Adrenal gland (tissue), 12 donors: Measurements from ENCODE around the gene AADACL4. TPM values are rescaled to one million over a fixed set of nuclear protein-coding genes. Genes with fewer than 3 reads are reported as not detected.
"Not testable (repeated sequence)": the region's sequence is repeated elsewhere in the genome, so short reads cannot be mapped to it uniquely, and the experiment has no call there.

Experiments
- DNase-seq, 7 donors: peaks; one replicate each; pipeline ENCODE4 v3.0.0-alpha.2; 2019 to 2020
- H3K27ac ChIP-seq, 5 donors: fragments of 200-600 bp; sonication (generic) in 4 of 5; 1 replicate in 3 of 5; 2 replicates in 2 of 5; pipeline versions ENCODE4 v1.5.1 to v1.8.0; 2016 to 2020; ENCODE audit warnings: mild to moderate bottlenecking in 1 of 5
- H3K27me3 ChIP-seq: fragments of 200-600 bp; 2 replicates; pipeline ENCODE4 v1.8.0; 2021
- H3K36me3 ChIP-seq, 2 donors: fragments of 200-600 bp; replicated peaks in 1 of 2; 1 replicate in 1 of 2; 2 replicates in 1 of 2; pipeline versions ENCODE4 v1.5.1 to v1.8.0; 2018 to 2022
- H3K4me1 ChIP-seq, 2 donors: fragments of 200-600 bp; replicated peaks in 1 of 2; 1 replicate in 1 of 2; 2 replicates in 1 of 2; pipeline versions ENCODE4 v1.5.1 to v1.8.0; 2018 to 2021
- H3K4me3 ChIP-seq, 4 donors: fragments of 200-600 bp; sonication (generic) in 3 of 4; one replicate each; pipeline ENCODE4 v1.5.1; 2016 to 2018
- H3K9me3 ChIP-seq, 3 donors: fragments of 200-600 bp; sonication (generic) in 1 of 3; replicated peaks in 1 of 3; 1 replicate in 2 of 3; 2 replicates in 1 of 3; pipeline versions ENCODE4 v1.5.1 to v1.8.0; 2016 to 2021
- POLR2A ChIP-seq, 2 donors: fragments of 450-650 bp; IDR thresholded peaks; one replicate each; pipeline ENCODE4 v1.6.1; 2017; ENCODE audit warnings: antibody characterized with exemption in 2 of 2, mild to moderate bottlenecking in 2 of 2, moderate library complexity in 1 of 2
- WGBS, 4 donors: extraction: QIAGEN DNeasy Blood & Tissue Kit in 2 of 4; methylation state at CpG; one replicate each; pipeline versions ENCODE4 v1.1.5 to v1.1.7; 2013 to 2017; 5-methylcytosine and 5-hydroxymethylcytosine counted together
- intact Hi-C, 2 donors: fragments of 100-400 bp; cut with DNase I; formaldehyde crosslinking; loops; one replicate each; pipeline versions ENCODE4 v1.14.1 to v1.15.0; 2022 to 2023
- polyA plus RNA-seq, 3 donors: library from polyadenylated mRNA; stranded (reverse); fragments of 200-250 nt in 2 of 3; fragments of 350-450 nt in 1 of 3; fragmentation: Illumina TruSeq in 1 of 3; extraction: RNeasy Lipid Tissue Mini Kit (QIAGEN cat#74804) in 1 of 3; gene quantifications; one replicate each; pipeline ENCODE4 v1.2.3, GENCODE V29; 2013 to 2014
- small RNA-seq, 2 donors: library from RNA; depleted of rRNA; stranded (forward); fragments of <200 nt; gene quantifications; one replicate each; pipeline ENCODE3, GENCODE V24; 2016
- total RNA-seq, 9 donors: library from RNA; depleted of rRNA in 4 of 9; stranded (reverse); fragments of >200 nt in 4 of 9; fragments of 120-200 nt in 1 of 9; fragmentation: NEBNext Ultra II Directional in 1 of 9; extraction: Animal tissue kit (Norgen Biotek cat#: 25700) in 1 of 9; gene quantifications; one replicate each; pipeline versions ENCODE4 v1.1.0 to v1.2.4, GENCODE V29; 2013 to 2023
- TF ChIP-seq, protein P1 (sequence below), 6 experiments: fragments of 450-650 bp in 4 of 6; fragments of 200-600 bp in 2 of 6; sonication (generic) in 1 of 6; IDR thresholded peaks; 1 replicate in 5 of 6; 2 replicates in 1 of 6; pipeline versions ENCODE4 v1.5.1 to v1.8.0; 2016 to 2021; ENCODE audit warnings: antibody characterized with exemption in 6 of 6, mild to moderate bottlenecking in 2 of 6, moderate library complexity in 1 of 6
- donor health status: healthy with polysubstance abuse.
- donor health status: Bipolar disorder and iron deficiency.
- donor health status: DM: yes; HTN: yes; CAD: no.
- donor health status: DM: no; HTN: no; CAD: no.
- donor health status: DM: no; HTN: no; CAD: no.
- donor health status: DM: yes; HTN: yes; CAD: no.

Gene AADACL4
- total and polyA plus RNA-seq, 12 donors: 0.06 to 0.16 (median 0.10) TPM; not detected in 9

DNA sequence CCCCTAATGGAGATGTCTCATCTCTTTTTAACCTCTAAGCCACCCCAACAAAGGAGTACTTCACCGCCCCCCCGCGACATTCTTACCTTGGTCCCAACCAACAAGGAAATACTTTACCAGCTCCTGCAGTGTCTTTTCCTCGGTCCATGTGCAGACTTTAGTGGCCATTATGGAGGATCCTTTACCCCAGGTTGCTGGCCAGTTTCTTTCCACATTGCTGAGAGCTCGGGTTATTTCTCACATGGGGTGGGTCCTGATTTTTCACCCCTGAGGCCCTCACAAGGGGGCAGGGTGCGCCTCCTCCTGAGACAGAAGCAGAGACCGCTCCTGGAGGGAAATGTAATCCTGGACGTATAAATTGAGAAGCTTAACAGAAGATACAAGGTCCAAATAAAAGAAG is 69.0 kb downstream of the AADACL4 start:
- no peak overlapping the region for H3K4me3 ChIP-seq
- no peaks in the 10 kb centered on the region for H3K4me1 ChIP-seq
- H3K27ac ChIP-seq: no peak overlapping the region
- 73 to 84% (median 79%) methylated on average over 8 of the region's 8 CpGs for WGBS, 4 donors
- intact Hi-C loops: no loop called here
- H3K9me3 ChIP-seq: no peaks in the 10 kb centered on the region
- TF ChIP-seq POLR2A (IDR thresholded peaks at IDR 0.05): no peak
- TF ChIP-seq, protein P1, sequence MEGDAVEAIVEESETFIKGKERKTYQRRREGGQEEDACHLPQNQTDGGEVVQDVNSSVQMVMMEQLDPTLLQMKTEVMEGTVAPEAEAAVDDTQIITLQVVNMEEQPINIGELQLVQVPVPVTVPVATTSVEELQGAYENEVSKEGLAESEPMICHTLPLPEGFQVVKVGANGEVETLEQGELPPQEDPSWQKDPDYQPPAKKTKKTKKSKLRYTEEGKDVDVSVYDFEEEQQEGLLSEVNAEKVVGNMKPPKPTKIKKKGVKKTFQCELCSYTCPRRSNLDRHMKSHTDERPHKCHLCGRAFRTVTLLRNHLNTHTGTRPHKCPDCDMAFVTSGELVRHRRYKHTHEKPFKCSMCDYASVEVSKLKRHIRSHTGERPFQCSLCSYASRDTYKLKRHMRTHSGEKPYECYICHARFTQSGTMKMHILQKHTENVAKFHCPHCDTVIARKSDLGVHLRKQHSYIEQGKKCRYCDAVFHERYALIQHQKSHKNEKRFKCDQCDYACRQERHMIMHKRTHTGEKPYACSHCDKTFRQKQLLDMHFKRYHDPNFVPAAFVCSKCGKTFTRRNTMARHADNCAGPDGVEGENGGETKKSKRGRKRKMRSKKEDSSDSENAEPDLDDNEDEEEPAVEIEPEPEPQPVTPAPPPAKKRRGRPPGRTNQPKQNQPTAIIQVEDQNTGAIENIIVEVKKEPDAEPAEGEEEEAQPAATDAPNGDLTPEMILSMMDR (IDR thresholded peaks at IDR 0.05): no peak
- no peak for DNase-seq
- no peaks in the 10 kb centered on the region for H3K36me3 ChIP-seq
- no peaks in the 10 kb centered on the region for H3K27me3 ChIP-seq

DNA sequence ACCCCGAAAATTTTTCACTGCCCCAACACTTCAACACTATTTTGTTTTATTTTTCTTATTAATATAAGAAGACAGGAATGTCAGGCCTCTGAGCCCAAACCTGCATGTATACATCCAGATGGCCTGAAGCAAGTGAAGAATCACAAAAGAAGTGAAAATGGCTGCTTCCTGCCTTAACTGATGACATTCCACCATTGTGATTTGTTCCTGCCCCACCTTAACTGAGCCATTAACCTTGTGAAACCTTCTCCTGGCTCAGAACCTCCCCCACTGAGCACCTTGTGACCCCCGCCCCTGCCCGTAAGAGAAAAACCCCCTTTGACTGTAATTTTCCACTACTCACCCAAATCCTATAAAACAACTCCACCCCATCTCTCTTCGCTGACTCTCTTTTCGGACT is 69.8 kb downstream of the AADACL4 start:
- H3K9me3 ChIP-seq, H3K4me1 ChIP-seq, H3K27ac ChIP-seq, DNase-seq, H3K36me3 ChIP-seq, intact Hi-C loops, H3K27me3 ChIP-seq, H3K4me3 ChIP-seq: not testable (repeated sequence)
- 78 to 88% (median 82%) methylated on average over 5 of the region's 5 CpGs for WGBS, 4 donors

GRCh38 chr1:12714710-12715475 is 71.0 kb downstream of the AADACL4 start:
- intact Hi-C loops: no loop called here
- Histone ChIP-seq H3K9me3 (no peaks in the 10 kb centered on the region), H3K4me1 (no peaks in the 10 kb centered on the region), H3K27ac (no peak overlapping the region), H3K36me3 (no peaks in the 10 kb centered on the region), H3K4me3 (no peak overlapping the region), H3K27me3 (no peaks in the 10 kb centered on the region)
- no peak for DNase-seq
- TF ChIP-seq POLR2A (IDR thresholded peaks at IDR 0.05): no peak
- TF ChIP-seq, protein P1 (IDR thresholded peaks at IDR 0.05): no peak
- WGBS, 4 donors: 66 to 76% (median 71%) methylated on average over 3 of the region's 3 CpGs

DNA sequence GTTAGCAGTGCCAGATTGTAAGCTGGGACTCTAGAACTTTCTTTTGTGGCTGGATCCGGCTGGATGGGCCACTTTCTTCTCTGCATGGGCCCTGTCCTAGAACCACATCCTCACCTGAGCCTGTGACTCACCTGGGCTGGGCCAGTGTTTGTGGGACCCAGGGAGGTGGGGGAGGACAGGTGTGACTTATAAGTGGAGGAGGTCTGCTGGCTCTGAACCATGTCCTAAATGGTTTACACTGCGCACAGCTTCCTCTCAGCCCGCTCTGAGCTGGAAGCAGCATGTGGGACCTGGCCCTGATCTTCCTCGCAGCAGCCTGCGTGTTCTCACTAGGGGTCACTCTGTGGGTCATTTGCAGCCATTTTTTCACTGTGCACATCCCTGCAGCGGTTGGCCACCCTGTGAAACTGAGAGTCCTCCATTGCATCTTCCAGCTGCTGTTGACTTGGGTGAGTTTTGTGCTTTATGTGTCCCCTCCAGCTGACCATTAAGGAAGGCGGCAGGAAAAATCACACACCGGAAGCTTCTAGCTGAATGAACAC is 72.1 kb downstream of the AADACL4 start, which contains the start of gene AADACL3:
TSS of gene AADACL3 (plus strand) at position 215 of the 542 bp plus-strand sequence. CDS start at position 282, 67 bp downstream.
- Histone ChIP-seq H3K27me3 (no peaks in the 10 kb centered on the region), H3K4me1 (no peaks in the 10 kb centered on the region), H3K9me3 (no peaks in the 10 kb centered on the region), H3K27ac (no peak within 1 kb of the TSS), H3K36me3 (no peaks in the 10 kb centered on the region), H3K4me3 (no peak within 1 kb of the TSS)
- TF ChIP-seq, protein P1 (IDR thresholded peaks at IDR 0.05): no peak
- TF ChIP-seq POLR2A (IDR thresholded peaks at IDR 0.05): no peak
- intact Hi-C loops: no loop called here
- WGBS, 4 donors: 77 to 92% (median 86%) methylated on average over 7 to 8 of the region's 8 CpGs
- no peak for DNase-seq

Small RNA genes lying within 50 kb of the gene (small RNA-seq; reads per million reads assigned to genes)
- 0 reads per million in 2 donors for gene AC244670.1

Other genes with a start within 250 kb of the AADACL4 start
- gene DHRS3, start 25.9 kb upstream of the AADACL4 start, total RNA-seq: 10 to 100 TPM in 8 of 9 donors, 1 to 10 TPM in 1; 9.6 to 72.4 (median 41.3) TPM
- gene DHRS3, start 25.9 kb upstream of the AADACL4 start, polyA plus RNA-seq: 10 to 100 TPM in 2 of 3 donors, 1 to 10 TPM in 1; 7.7 to 44.2 (median 44.2) TPM
- gene AADACL3, start 72.0 kb downstream of the AADACL4 start, total RNA-seq: not detected
- gene AADACL3, start 72.0 kb downstream of the AADACL4 start, polyA plus RNA-seq: not detected
- not detected for gene CFAP107, start 102.1 kb downstream of the AADACL4 start, total RNA-seq
- not detected for gene CFAP107, start 102.1 kb downstream of the AADACL4 start, polyA plus RNA-seq
- not detected for gene PRAMEF12, start 129.7 kb downstream of the AADACL4 start, total RNA-seq
- not detected for gene PRAMEF12, start 129.7 kb downstream of the AADACL4 start, polyA plus RNA-seq
- gene PRAMEF1, start 147.3 kb downstream of the AADACL4 start, total RNA-seq: not detected
- gene PRAMEF1, start 147.3 kb downstream of the AADACL4 start, polyA plus RNA-seq: not detected
- gene PRAMEF11, start 187.3 kb downstream of the AADACL4 start, total RNA-seq: not detected
- gene PRAMEF11, start 187.3 kb downstream of the AADACL4 start, polyA plus RNA-seq: not detected
- not detected for gene HNRNPCL1, start 204.6 kb downstream of the AADACL4 start, total RNA-seq
- not detected for gene HNRNPCL1, start 204.6 kb downstream of the AADACL4 start, polyA plus RNA-seq
- not detected for gene PRAMEF2, start 213.0 kb downstream of the AADACL4 start, total RNA-seq
- gene PRAMEF2, start 213.0 kb downstream of the AADACL4 start, polyA plus RNA-seq: not detected
- not detected for gene PRAMEF4, start 242.1 kb downstream of the AADACL4 start, total RNA-seq
- gene PRAMEF4, start 242.1 kb downstream of the AADACL4 start, polyA plus RNA-seq: not detected